HG02840 (cell line): Measurements from ENCODE around the gene COA8.

Experiments
- ATAC-seq: cut with Tn5 transposase; IDR thresholded peaks from one replicate; pipeline ENCODE4 v1.9.1; 2021; ENCODE audit warnings: mild to moderate bottlenecking, moderate library complexity, moderate number of reproducible peaks; ENCODE audit not compliant: unreplicated experiment, low FRiP score

The COA8 gene

DNA sequence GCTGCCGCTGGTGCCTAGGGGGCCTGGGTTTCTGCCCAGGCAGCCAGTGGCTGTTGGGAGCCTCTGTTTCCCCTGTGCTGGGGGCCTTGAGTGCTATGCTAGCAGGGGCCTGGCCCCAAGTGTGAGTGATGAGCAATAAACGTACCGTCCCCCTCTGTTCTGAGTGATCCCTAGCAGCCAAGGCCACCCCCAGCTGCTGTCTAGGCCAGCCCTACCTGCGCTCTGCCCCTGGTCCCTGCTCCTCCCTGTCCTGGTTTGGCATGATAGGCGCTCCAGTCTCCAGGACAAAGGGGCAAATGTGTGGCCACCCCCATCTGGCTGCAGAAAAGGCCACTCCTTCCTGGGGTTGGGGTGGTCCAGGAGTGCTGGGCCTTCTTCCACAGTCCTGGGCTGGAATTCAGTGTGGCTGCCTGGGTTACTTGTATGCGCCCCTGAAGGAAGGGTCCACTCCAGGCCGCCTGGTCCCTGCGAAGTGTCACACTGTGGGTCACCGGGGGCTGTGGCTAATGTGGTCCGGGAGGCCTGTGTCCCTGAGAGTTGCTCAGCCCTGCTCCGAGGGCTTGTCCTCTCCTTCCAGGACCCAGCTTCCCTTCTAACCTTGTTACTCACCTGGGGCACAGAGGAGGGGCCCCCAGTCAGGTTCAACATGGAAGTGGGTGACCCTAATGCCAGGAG, 26.7 kb upstream of the COA8 start:
- ATAC-seq = no peak

DNA sequence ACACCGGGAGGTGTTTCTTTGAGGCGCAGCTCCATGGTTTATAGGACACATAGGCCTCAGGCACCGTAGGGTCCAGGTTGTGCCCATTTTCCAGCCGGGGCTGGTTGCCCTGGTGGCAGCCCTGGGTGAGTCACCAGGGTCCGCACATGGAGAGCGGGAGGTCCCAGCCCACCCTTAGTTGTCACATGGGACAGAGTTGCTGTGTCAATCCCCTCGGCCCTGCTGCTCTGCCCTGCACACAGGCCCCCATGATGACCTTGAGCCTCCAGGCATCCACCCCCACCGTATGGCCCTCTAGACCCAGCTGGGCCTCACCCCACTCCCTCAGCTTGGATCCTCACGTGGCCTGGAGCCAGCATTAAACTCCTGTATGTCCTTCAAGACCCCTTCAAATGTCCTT, 26.1 kb upstream of the COA8 start:
- no peak for ATAC-seq

DNA sequence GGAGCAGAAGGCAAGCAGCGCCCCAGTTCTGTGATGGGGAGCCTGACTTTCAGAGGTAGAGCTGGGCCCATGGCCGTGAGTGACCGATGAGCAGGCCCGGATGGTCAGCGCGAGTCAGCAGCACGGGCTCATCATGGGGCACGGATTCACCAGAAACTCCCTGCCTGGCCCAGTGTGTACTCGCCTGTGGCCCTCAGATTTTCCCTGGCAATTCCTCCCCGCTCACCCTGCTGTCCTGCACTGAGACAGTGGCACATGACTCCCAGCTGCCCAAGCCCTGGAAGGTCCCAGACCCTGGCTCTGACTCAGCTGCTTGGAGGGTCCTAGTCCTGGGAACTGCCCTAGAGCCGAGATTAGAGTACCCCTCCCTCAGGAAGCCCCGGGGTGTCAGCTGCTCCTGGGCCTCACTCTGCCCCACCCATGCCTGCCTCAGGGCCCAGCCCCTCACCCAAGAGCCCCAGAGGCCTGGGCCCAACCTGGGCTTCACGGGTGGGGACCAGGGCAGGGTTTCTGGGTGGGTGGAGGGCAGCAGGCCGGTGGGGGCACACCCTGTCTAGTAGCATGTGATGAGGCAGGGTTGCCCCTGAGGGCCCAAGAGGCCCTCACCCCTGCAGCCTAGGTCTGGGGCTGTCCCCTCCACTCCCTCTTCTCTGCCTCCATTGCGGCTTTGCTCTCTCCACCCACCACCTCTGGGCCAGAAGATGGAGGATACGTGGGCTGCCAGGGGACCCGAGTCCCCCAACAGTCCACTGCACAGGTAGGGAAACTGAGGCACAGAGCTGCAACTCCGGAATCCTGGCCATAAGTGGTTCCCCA, 25.4 kb upstream of the COA8 start:
- ATAC-seq = no peak

DNA sequence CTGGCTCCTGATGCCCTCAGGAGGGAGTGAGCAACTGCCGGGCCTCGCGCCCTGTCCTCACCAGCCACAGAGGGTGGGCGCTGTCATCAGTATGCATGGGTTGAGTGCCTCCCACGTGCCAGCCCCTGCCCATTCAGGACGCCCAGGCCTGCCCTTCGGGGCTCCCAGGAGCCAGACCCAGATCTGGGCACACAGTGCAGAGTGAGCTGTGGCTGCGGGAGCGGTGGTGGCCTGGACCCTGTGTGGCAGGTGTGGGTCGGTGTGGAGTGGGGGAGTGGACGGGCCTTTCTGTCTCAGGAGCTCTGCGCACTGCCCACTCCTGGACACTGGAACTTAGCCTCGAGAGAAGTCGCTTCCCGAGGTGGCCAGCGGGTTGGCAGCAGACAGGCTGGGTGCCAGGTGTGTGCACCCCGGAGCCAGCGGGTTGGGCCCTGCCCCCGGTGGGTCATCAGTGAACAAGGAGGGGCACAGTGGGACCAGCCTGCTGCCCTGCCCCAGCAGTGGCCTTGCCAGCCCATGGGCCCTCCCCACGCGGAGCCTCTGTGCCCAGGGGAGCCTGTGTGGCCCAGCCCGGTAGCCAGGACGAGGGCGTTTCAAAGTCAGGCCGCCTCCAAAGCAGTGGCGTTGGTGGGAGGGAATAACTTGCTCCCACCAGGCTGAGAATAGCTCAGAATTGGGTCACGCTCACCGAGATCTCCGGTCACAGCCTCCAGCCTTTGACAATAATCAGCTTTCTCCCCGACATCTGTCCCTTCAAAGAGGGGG, 24.3 kb upstream of the COA8 start:
- no peak for ATAC-seq

DNA sequence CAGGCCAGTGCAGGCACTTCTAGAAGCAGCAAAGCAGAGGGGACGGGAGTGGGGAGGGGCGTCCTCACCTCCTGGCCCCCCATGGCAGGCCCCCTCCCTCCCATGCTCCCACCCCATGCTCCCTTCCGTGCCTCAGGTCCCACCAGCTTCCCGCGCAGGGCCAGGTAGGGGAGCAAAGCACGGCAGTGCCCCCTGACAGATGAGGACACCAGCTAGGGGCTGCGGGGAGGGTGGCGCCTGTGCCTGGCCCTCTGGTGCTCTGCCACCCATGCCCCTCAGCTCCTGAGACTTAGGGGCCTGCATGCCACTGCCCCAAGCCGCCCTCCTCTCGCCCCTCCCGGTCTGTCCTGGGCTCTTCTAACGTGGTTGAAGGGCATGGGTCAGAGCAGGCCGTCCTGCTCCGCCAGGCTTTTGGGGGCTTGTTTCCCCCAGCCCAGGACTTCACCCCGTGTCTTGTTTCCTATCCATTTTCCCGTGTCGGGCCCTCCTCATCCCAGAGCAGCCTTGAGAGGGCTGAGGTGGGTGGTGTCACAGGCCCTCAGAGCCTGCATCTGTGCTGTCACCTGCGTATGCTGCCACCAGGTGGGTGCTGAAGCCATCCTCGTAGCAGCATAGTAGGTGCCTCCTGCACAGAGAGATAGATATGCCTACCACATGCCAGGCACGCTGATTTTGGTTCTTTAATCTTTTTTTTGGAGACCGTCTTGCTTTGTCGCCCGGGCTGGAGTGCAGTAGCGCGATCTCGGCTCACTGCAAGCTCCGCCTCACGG, 23.5 kb upstream of the COA8 start:
- no peak for ATAC-seq

DNA sequence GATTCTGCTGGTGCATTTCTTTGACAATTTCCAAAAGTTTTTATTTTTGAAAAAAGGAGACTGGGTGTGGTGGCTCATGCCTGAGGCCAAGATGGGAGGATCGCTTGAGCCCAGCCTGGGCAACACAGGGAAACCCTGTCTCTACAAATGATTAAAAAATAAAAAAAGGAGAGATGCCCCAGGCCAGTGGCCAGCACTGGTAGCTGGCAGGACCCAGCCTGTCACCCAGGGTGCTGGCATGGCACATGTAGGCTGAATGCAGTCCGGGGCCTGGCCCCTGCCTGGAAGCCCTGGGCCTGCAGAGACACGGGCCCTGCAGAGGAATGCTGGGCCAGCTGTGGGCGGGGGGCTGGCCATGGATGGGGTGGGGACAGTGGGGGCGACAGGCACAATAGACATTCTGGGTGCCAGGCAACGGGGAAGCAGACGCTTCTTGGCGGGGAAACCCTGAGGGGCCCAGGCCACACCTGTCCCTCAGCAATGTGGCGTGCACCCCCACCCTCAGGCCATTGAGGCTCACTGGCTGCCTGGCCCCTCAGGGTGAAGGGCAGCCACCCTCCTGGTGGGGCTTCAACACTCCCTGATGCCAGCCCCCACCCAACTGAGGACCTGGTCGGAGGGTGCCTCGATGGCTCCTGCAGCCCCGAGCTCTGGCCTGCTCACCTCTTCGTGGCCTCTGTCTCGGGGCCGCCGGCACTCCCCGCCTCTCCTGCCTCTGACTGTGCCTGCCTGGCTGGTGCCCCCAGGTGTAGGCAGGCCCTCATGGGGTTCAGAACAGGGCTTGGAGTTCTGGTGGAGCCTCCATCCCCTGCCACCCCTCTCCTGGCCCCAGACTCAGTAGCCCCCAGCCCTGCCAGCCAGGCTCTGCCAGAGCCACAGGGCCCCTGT, 21.7 kb upstream of the COA8 start:
- no peak for ATAC-seq

DNA sequence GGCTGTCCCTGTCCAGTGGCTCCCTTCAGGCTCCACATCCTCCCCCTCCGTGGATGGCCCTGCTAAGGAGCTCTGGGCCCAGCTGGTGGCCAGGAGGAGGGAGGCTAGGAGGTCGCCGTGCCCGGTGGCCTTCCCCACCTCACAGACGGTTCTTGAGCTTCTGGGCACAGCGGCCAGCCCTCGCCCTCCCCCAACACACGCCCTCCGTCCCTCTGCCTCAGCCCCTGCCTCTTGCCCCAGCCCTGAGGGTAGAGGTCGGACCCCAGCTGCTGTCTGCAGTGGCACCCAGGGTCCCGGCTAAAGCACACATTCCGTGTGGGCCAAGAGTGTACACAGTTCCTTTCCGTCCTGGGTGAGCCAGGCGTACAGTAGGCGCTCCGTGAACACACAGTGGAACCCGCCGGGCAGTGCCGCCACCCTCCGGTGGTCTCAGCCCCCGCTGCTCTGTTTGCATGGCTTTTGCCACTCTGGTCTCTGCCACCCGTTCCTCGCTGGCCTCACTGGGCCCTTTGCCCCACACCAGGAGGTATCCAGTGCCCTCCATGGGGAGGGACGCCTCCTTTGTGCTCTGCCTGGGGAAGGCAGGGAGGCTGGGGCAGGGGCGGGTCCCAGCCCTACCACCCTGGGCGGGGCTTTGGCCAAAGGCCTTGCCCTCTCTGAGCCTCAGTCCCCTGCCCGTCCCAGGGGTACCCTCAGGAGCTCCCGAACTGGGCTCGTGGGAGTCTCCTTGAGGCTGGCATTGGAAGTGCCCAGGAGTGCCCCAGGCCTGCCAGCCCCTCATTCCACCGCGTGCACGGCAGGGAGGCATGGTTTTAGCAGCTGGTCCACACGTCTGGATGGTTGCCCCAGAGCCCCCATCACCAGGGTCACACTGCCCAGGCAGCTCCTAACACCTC, 20.8 kb upstream of the COA8 start:
- no peak for ATAC-seq

DNA sequence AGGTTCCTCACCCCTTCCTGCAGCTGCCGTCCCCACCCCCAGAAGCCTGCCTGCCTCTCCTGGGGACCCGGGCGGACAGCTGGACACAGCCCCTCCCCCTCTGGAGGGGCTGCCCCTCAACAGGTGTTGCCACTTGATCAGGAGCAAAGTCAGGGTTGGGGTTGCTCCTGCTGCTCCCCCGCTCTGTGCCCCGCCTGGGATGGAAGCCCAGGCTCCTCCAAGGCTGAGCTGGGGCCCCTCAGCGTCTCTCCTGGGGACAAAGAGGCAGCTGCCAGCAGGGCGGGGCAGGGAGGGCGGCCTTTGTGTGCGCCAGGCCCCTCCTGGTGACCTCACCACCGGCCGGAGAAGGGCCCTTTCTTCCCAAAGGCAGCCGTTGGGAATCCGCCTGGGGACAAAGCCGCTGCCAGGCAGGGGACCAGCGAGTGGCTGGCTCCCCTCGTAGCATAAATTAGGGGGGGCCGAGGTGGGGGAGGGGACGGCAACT, 20.1 kb upstream of the COA8 start:
- ATAC-seq = no peak

DNA sequence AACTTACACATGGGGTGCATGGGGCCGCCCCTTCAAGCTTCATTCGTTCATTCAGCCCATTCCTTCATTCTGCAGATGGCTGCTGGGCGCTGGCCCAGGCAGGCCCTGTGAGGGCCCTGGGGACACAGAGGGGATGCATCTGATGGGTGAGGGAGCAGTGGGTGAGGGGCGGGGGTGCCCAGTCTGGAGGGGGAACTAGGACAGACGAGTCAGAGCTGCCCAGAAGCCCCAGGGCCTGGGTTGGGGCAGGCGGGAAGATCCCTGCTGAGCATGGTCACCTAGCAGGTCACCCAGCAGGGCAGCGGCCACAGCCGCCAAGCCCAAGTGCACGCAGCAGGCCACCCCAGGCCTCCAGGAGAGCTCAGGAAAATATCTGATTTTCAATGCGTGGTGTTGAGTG, 19.6 kb upstream of the COA8 start:
- no peak for ATAC-seq

DNA sequence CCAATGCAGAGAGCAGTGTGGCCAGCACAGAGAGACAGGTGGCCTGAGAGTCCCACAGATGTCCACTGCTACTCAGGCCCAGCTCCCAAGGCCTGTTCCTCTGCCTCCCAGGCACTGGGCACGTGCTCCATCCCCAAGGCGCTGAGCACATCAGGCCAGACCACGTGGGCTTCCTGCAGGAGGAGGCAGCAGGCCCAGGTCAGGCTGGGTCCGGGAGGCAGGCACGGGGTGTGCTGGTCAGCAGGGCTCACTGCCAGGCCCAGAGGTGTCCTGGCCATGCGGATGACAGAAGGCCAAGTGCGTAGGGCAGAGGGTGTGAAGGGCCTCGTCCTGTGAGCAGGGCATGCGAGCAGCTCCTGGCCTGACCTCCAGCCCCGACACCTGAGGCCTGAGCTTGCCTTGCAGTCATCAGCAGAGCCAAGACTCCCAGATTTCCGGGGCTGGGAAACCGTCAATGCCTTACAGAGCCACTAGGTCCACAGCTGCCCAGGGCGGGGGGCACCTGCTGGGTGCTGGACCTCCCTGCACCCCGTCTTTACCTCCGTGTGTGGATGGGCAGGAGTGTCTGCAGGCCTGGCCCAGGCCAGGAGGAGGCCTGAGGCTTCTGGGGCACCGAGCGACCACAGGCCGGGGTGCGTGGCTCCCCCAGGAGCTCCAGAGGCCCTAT, 18.9 kb upstream of the COA8 start:
- ATAC-seq = no peak

DNA sequence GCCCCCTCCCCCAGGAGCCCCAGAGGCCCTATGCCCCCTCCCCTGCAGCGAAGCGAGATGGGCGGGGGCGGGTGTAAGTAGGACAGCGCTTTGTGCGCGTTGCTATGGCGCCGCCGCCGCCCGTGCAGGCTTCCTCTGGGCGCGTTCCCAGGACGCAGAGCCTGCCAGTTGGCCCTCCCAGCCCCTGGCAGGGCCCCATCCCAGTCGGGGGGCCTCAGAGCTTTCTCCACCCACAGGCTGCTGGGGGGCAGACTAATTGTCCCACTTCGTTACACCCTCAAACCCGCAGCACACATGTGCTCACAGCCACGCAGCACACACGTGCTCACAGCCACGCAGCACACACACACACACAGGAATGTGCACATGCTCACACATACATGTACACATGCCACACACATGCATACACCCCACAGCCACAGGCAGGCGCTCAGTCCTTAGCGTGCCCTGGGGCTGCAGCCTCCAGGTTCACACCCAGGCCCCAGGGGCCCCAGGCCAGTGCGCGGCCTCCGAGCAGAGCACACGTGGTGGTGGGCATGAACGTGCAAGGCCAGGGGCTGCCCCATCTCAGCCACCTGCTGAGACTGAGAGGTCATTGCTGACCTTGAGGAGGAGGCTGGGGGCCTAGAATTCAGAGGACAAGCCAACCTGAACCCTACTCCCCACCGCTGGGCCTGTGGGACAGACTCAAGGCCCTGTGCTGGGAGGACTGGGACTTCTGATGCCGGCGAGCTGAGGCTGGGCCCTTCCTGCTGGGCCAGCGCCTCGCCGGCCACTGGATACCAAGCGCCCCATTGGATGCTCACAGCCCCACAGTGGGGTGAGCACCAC, 18.2 kb upstream of the COA8 start:
- ATAC-seq = no peak

DNA sequence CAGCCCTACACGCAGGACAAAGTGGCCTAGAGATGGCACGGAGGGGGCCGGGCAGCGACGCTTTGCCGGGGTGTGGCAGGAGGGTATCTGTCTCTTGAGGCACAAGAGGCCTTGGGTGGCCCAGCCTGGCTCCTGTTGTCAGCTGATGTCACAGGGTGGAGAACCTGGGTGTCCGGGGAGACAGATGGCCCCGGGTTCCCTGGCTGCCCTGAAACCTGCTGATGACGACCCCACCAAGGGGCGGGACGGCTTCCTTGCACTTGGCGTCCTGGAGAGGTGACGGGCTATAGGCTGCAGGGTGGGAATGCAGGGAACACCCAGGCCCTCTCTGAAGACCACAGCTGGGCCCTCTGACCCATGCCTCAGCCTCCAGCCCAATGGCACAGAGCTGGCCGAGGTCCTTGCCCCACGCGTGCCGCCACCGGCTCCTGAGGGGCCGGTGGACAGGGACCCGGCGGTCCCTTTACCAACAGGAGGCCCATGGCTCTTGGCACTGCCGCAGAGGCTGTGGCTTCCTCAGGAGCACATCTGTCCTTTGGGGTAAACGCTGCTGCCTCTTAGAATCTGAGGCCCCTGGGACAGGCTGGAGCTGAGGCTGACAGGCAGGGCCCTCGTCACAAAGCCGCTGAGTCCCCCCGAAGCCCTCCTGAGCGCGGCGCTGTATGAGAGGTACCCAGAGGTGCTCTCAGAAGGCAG, 17.4 kb upstream of the COA8 start:
- ATAC-seq = no peak

DNA sequence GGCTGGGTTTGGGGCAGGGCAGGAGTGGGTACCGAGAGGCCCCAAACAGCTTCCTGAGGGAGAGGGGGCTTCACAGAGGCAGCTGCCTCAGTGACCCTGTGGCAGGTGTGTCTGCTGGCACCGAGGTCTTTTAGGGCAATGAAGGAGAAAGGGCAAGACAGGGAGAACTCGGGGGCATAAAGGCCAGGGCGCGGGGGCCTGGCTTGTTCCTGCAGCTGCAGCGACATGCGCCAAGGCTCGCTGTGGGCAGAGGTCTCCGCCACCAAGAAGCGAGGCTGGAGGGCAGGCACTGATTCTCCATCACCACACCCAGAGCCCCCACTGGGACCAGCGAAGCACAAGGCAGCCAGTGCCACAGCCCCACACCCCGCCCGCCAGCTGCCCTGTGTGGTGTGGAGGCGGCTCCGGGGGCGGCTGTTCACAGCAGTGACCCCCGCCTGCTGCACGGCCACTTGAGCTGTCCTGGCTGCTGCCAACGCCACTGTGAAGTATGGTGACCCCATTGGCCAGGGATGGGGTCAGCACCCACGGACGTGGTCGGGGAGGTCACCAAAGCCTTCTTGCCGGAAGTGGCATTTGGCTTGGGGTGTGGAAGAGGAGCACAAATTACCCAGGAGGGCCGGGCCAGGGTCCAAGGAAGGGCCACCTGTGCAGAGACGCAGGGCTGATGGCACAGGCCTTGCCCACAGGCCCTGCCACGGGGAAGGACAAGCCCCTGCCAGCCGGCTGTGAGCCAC, 16.7 kb upstream of the COA8 start:
- ATAC-seq = no peak

DNA sequence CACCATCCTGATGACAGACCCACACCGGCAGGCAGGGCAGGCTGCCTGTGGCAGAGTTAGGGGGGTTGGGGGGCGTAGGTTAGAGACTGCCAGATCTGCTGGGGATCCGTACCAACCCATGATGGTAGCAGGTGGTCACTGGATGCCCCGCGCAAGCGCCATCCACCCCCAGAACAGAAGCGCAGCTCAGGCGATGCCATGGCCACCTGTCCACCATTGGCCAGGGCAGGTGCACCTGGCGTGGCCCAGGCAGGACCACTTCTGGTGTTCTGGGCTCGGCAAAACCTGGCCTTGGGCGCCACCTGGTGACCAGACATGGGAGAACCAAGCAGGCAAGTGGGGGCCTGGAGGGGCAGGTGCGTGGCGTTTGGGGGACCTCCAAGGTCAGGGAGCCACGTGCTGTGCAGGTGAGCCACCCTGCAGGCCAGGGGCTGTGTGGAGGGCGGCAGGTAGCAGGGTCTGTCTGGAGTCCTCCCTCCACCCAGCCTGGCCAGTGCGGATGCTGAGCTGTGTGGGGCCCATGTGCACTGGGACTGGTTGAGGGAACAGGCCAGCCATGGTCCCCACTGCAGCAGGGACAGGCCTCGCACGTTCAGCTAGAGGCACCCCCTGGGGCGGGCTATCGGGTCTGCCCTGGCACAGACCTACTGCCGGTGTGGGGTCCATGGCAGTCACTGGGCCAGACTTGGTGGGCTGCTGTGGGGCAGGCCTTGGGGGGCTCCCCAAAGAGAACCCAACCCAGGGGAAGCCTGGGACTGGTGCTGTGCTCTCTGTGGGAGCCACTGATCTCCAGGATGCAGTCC, 15.9 kb upstream of the COA8 start:
- ATAC-seq = no peak

DNA sequence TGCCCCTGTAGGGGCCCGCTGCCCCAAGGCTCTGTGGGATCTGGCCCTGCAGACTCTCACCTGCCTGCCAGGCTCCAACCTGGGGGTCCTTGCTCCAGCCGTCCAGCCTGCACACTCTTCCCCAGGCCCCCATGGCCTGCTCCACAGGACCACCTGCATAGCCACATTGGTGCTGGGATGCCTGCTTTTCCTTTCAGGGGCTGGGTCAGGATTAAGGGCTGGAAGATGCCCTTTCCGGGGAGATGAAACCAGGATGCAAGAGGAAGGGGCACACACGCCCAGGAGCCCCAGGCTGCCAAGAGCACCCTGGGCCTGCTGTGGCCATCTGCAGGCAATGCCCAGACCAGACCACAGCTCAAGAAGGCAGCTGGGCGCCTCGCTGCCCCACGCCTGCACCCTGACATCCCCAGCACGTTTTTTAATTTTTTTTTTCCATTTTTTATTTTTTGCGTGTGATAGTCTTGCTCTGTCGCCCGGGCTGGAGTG, 15.3 kb upstream of the COA8 start:
- ATAC-seq = no peak
